Fibroblast of mammary gland (primary cell): ENCODE data around the gene CLTRN.
"Not testable (repeated sequence)": the region's sequence is repeated elsewhere in the genome, so short reads cannot be mapped to it uniquely, and the experiment has no call there.

Source experiments
- DNase-seq: peaks from one replicate; pipeline ENCODE4 v3.0.0-alpha.2; 2010; ENCODE audit warnings: low read depth
- H3K4me3 ChIP-seq: 2 replicates; pipeline ENCODE4 v1.5.1; 2011; ENCODE audit warnings: low read depth, mild to moderate bottlenecking, low read length, moderate library complexity; ENCODE audit not compliant: control insufficient read depth
- CTCF ChIP-seq: conservative IDR thresholded peaks from 2 replicates; pipeline ENCODE4 v1.5.1; 2011; ENCODE audit warnings: low read depth, low read length, inconsistent platforms; ENCODE audit not compliant: control insufficient read depth, insufficient read depth

Gene CLTRN, protein sequence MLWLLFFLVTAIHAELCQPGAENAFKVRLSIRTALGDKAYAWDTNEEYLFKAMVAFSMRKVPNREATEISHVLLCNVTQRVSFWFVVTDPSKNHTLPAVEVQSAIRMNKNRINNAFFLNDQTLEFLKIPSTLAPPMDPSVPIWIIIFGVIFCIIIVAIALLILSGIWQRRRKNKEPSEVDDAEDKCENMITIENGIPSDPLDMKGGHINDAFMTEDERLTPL

DNA sequence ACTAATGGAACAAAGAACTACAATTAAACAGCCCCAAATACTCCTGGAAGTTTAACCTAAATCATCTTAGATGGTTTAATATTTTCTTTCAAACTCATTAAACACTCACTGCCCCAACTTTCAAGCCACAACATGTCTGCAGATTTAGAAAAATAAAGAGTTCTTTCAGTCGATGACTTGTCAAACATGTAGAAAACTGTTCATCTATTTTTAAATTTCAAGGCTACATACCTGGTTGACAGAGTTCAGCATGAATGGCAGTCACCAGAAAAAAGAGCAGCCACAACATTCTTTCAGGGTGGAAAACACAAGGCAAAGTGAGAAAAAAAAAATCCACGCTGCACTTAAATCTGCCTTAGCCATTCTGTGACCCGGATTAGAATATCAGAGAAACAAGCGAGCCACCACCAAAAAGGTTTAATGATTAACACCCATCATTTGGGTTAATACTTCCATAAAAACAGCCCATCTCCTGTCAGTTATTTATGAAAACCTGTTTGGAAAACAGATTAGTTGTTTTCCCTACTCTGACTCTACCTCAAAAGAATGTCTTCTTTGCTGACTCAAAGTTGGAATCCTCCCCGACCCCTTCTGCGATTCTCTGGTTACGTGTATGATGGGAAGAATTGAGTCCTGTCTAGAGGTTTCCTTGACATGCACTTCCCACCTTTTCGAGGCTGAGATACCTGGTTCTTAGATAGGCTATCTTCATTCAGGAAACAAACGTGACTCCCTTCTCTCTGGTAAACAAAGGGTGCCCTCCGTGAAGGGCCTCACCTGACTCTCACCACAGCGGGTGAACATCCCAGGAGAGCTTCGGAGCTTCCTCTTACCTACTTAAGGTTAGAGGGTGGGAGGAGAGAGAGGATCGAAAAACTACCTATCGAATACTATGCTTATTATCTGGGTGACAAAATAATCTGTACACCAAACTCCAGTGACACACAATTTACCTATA, at the start of gene CLTRN:
TSS of gene CLTRN (minus strand) at position 319 of the 958 bp plus-strand sequence. CDS start at position 289, 30 bp downstream.
- no peak for TF ChIP-seq CTCF
- H3K4me3 ChIP-seq: no peak within 1 kb of the TSS
- no peak for DNase-seq

DNA sequence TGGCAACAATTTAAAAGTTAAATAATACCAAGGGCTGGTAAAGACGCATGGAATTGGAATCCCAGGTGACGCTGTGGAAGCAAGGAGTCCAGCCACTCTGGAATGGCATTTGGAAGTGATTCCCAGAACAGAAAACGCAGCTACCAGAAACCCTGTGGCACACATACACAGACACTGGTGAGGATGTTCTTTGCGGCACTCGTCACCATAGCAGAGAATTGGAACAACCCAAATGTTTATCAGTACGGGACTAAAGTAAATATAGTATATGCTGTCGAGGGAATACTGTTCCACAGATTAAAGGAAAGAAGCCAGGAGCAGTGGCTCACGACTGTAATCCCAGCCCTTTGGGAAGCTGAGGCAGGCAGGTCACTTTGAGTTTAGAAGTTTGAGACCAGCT, 39.7 kb upstream of the CLTRN start:
- DNase-seq, H3K4me3 ChIP-seq: not testable (repeated sequence)

DNA sequence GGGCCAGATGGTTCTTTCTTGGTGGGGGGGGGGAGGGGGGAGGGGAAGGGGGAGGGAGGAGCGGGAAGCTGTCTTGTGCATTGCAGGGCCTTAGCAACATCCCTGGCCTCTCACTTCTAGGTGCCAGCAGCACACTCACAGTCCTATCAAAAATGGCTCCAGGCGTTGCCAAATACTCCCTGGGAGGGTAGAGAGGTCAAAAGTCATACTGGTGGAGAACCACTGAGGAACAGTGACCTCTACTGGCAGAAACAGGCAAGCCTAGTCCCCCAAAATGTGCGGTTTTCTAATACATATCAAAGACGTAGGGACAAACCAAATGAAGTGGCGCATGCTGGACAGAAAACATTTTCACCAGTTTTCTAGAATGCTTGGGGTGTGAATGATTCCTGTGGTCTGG, 39.2 kb upstream of the CLTRN start:
- H3K4me3 ChIP-seq, DNase-seq: not testable (repeated sequence)

DNA sequence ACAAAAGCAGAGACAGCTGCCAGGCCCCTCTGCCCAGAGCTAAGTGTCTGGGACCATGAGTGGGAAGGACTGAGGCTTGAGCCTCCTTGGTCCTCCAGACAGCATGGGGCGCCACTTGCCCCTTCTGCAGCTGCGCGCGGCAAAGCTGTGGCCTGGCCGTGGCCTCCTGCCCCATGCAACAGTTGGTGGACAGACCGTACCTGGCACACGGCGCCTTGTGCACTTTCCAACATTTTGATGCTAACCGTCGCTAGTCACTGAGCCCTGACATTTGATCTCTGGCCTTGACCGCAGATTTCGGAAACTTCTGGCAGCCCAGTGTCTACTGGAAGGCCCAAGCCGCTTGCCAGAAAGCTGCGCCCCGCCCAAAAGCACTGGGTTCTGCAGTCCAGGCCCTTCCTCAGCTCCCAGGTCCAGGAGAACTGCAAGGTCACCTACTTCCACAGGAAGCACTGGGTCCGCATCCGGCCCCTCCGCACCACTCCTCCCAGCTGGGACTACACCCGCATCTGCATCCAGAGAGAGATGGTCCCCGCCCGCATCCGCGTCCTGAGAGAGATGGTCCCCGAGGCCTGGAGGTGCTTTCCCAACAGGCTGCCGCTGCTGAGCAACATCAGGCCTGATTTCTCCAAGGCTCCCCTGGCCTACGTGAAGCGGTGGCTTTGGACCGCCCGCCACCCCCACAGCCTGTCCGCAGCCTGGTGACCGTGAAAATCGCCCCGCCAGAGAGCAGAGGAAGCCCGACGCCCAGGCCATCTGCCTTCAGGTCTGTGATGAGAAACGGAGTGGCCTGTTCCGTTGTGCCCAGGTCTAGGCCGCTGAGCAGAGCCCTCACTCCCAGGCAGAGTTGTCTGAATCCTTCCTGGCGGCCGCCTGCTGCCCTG, 38.1 kb upstream of the CLTRN start:
- DNase-seq: no peak
- TF ChIP-seq CTCF: no peak
- no peak overlapping the region for H3K4me3 ChIP-seq

DNA sequence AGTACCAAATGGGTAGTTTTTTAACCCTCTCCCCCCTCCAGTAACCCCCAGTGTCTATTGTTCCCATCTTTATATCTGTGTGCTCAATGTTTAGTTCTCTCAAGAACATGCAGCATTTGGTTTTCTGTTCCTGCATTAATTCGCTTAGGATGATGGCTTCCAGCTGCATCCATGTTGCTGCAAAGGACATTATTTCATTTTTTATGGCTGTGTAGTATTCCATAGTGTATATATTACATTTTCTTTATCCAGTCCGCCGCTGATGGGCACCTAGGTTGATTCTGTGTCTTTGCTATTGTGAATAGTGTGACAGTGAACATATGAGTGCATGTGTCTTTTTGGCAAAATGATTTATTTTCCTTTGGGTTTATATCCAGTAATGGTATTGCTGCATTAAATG, 31.9 kb upstream of the CLTRN start:
- no peak overlapping the region for H3K4me3 ChIP-seq
- no peak for TF ChIP-seq CTCF
- no peak for DNase-seq

- H3K4me3 ChIP-seq: no peak overlapping the region
- TF ChIP-seq CTCF: no peak
- no peak for DNase-seq
These were observed 30.4 kb upstream of the CLTRN start for GRCh38 chrX:15694941-15695451.

GRCh38 chrX:15686818-15687685, 22.4 kb upstream of the CLTRN start:
- peak; percentile 68 for DNase-seq
- H3K4me3 ChIP-seq: no peak overlapping the region
- peak; percentile 89 for TF ChIP-seq CTCF
